MM.1S (cell line): ENCODE results near the gene DCLK1.

Experiments used
- DNase-seq: peaks from one replicate; pipeline ENCODE4 v3.0.0-alpha.2; 2015
- H2AFZ ChIP-seq: fragments of 300-600 bp; sonication (generic); 2 replicates; pipeline ENCODE4 v1.6.0; 2016; ENCODE audit warnings: antibody characterized with exemption, low read length
- H3F3A ChIP-seq: fragments of 300-600 bp; sonication (generic); 2 replicates; pipeline ENCODE4 v1.6.1; 2016; ENCODE audit warnings: mild to moderate bottlenecking, antibody characterized with exemption, low read length, moderate library complexity, mixed read lengths; ENCODE audit not compliant: insufficient read depth
- H3K27ac ChIP-seq: fragments of 300-600 bp; sonication (generic); 2 replicates; pipeline ENCODE4 v1.5.1; 2016; ENCODE audit warnings: mild to moderate bottlenecking, low read length
- H3K27me3 ChIP-seq: fragments of 300-600 bp; sonication (generic); replicated peaks from 2 replicates; pipeline ENCODE4 v1.6.0; 2016; ENCODE audit warnings: low read length; ENCODE audit not compliant: insufficient read depth
- H3K36me3 ChIP-seq: fragments of 300-600 bp; sonication (generic); replicated peaks from 2 replicates; pipeline ENCODE4 v1.6.1; 2016; ENCODE audit warnings: mild to moderate bottlenecking, low read length, mixed read lengths; ENCODE audit not compliant: insufficient read depth
- H3K4me1 ChIP-seq: fragments of 300-600 bp; sonication (generic); 2 replicates; pipeline ENCODE4 v1.6.1; 2016; ENCODE audit warnings: low read length, mixed read lengths
- H3K4me2 ChIP-seq: fragments of 300-600 bp; sonication (generic); 2 replicates; pipeline ENCODE4 v1.6.0; 2016; ENCODE audit warnings: low read depth, low read length
- H3K4me3 ChIP-seq: fragments of 300-600 bp; sonication (generic); 2 replicates; pipeline ENCODE4 v1.5.1; 2016; ENCODE audit warnings: low read length, mixed read lengths
- H3K79me2 ChIP-seq: fragments of 300-600 bp; sonication (generic); 2 replicates; pipeline ENCODE4 v1.6.1; 2016; ENCODE audit warnings: mixed run types, low read length, mixed read lengths
- H3K9ac ChIP-seq: fragments of 300-600 bp; sonication (generic); 2 replicates; pipeline ENCODE4 v1.6.1; 2016; ENCODE audit warnings: low read length, mixed read lengths
- H3K9me2 ChIP-seq: fragments of 300-600 bp; sonication (generic); replicated peaks from 2 replicates; pipeline ENCODE4 v1.6.1; 2016; ENCODE audit warnings: mild to moderate bottlenecking, low read length, mixed read lengths; ENCODE audit not compliant: insufficient read depth
- H3K9me3 ChIP-seq: fragments of 300-600 bp; sonication (generic); replicated peaks from 2 replicates; pipeline ENCODE4 v1.6.1; 2016; ENCODE audit warnings: mild to moderate bottlenecking, low read length, mixed read lengths; ENCODE audit not compliant: insufficient read depth
- H4K20me1 ChIP-seq: fragments of 300-600 bp; sonication (generic); 2 replicates; pipeline ENCODE4 v1.6.1; 2016; ENCODE audit warnings: mild to moderate bottlenecking, low read length, moderate library complexity, mixed read lengths; ENCODE audit not compliant: insufficient read depth
- CTCF ChIP-seq: fragments of 300-600 bp; sonication (generic); IDR thresholded peaks from 2 replicates; pipeline ENCODE4 v1.5.1; 2016; ENCODE audit warnings: antibody characterized with exemption, low read length, mixed read lengths
- EZH2 ChIP-seq: fragments of 300-600 bp; sonication (generic); optimal IDR thresholded peaks from 2 replicates; pipeline ENCODE3; 2017; ENCODE audit warnings: low read depth, mild to moderate bottlenecking, antibody characterized with exemption, low read length, mixed read lengths
- EZH2phosphoT487 ChIP-seq: fragments of 300-600 bp; sonication (generic); IDR thresholded peaks from 2 replicates; pipeline ENCODE4 v1.6.1; 2018; ENCODE audit warnings: antibody characterized with exemption, low read length

DCLK1 gene

DNA sequence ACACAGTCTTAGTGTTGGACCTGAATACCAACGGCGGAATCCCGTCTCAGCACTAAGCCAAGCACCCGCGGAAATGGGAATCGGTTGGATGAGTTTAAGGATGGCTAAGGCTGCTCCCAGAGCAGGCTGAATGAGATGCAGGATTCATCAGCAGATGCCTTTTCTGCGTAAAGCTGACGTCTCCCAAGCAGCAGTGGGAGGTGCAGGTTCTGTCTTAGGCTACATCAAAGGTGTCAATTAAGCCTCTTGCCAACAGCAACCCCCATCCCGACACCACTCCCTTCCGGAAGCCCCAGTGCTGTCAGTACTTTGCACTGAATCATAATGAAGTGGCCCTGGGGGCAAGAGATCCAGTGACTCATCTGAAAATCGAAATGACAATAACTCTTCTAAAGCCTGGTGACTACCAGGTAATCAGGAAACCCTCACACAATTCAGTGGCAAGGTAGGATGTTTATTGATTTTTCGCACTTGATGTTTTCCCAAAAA lies 275.6 kb downstream of the DCLK1 start:
- H3K9me3 ChIP-seq: no peaks in the 10 kb centered on the region
- no peaks in the 10 kb centered on the region for H3F3A ChIP-seq
- H3K79me2 ChIP-seq: no peaks in the 10 kb centered on the region
- no peak for DNase-seq
- no peak overlapping the region for H2AFZ ChIP-seq
- no peaks in the 10 kb centered on the region for H3K27me3 ChIP-seq
- no peak overlapping the region for H3K4me2 ChIP-seq
- TF ChIP-seq EZH2 (no peak), CTCF (no peak), EZH2phosphoT487 (no peak)
- no peak overlapping the region for H3K27ac ChIP-seq
- H4K20me1 ChIP-seq: no peaks in the 10 kb centered on the region
- H3K4me1 ChIP-seq: no peaks in the 10 kb centered on the region
- H3K9ac ChIP-seq: no peak overlapping the region
- no peaks in the 10 kb centered on the region for H3K9me2 ChIP-seq
- H3K4me3 ChIP-seq: no peak overlapping the region
- no peaks in the 10 kb centered on the region for H3K36me3 ChIP-seq

DNA sequence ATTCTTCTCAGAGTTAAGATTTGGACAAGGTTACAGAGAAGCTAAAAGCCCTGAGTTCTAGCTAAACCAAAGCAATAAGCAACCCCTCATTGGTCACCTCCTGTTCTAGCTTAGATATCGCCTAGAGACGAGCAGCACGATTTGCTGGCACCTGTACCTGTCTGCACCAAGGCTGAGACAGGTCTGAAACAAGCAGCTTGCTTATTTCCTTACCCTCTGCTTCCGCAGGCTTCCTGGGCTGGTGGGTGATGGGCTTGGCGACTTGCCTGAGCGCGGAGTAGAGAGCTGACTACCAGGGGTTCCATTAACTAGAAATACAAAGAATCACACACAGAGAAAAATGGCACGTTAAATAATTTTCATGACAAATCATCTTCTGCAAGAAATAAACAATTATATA lies 276.9 kb downstream of the DCLK1 start:
- Histone ChIP-seq H3K4me1 (no peaks in the 10 kb centered on the region), H3K9me2 (no peaks in the 10 kb centered on the region), H3K27me3 (no peaks in the 10 kb centered on the region), H3K9me3 (no peaks in the 10 kb centered on the region), H4K20me1 (no peaks in the 10 kb centered on the region), H3K4me3 (no peak overlapping the region), H3F3A (no peaks in the 10 kb centered on the region), H3K36me3 (no peaks in the 10 kb centered on the region), H3K27ac (no peak overlapping the region), H3K4me2 (no peak overlapping the region), H2AFZ (no peak overlapping the region), H3K9ac (no peak overlapping the region), H3K79me2 (no peaks in the 10 kb centered on the region)
- TF ChIP-seq CTCF (no peak), EZH2phosphoT487 (no peak), EZH2 (no peak)
- no peak for DNase-seq

DNA sequence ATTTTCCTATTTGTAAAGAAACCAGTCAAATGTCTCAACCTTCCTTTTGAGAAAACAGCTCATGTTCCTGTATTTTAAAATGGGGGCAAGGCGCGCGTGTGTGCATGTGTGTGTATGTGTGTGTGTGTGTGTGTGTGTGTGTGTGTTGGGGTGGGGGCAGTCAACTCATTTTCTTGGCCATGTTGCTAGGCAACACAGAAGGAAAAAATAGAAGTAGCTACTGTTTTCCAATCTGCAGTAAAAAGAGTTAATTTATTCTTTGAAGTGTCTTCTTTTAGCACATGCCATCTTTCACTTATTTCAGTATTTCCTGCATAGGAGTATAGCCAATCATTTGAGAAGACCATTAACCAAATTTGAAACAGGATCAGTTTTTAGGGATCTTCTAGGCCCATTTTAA lies 279.3 kb downstream of the DCLK1 start:
- Histone ChIP-seq H3K27me3 (no peaks in the 10 kb centered on the region), H3K36me3 (no peaks in the 10 kb centered on the region), H3K4me3 (no peak overlapping the region), H3K27ac (no peak overlapping the region), H3K4me2 (no peak overlapping the region), H2AFZ (no peak overlapping the region), H3K4me1 (no peaks in the 10 kb centered on the region), H3K79me2 (no peaks in the 10 kb centered on the region), H3K9ac (no peak overlapping the region), H3K9me2 (no peaks in the 10 kb centered on the region), H3K9me3 (no peaks in the 10 kb centered on the region), H4K20me1 (no peaks in the 10 kb centered on the region), H3F3A (no peaks in the 10 kb centered on the region)
- TF ChIP-seq EZH2: no peak
- no peak for TF ChIP-seq EZH2phosphoT487
- no peak for TF ChIP-seq CTCF
- no peak for DNase-seq
